SH-SY5Y (cell line): ENCODE results near the gene CPNE9.

Experiments used
- GATA2 ChIP-seq: IDR thresholded peaks from 2 replicates; pipeline ENCODE4 v1.6.1; 2011; ENCODE audit warnings: mild to moderate bottlenecking, low read depth, low read length
- GATA3 ChIP-seq: IDR thresholded peaks from 2 replicates; pipeline ENCODE4 v1.6.1; 2011; ENCODE audit warnings: low read depth, mild to moderate bottlenecking, low read length, moderate library complexity

GRCh38 chr3:9725775-9726515 is 22.3 kb downstream of the CPNE9 start:
- TF ChIP-seq GATA2: no peak
- TF ChIP-seq GATA3: no peak
